Gastrocnemius medialis (tissue), 4 donors: ENCODE measurements around the gene DKC1. TPM values are rescaled to one million over a fixed set of nuclear protein-coding genes. Genes with fewer than 3 reads are reported as not detected.

Source experiments
- ATAC-seq, 2 donors: fragments of 150-250 bp; one replicate each; pipeline ENCODE4 v1.9.1; 2016
- DNase-seq, 2 donors: peaks; one replicate each; pipeline ENCODE4 v3.0.0-alpha.2; 2019
- H3K27ac ChIP-seq, 4 donors: fragments of 200-600 bp; sonication (generic); 1 replicate in 1 of 4; 2 replicates in 3 of 4; pipeline ENCODE4 v1.5.1; 2016 to 2018; ENCODE audit warnings: mild to moderate bottlenecking in 2 of 4, moderate library complexity in 1 of 4
- H3K27me3 ChIP-seq, 3 donors: fragments of 200-600 bp; sonication (generic) in 2 of 3; 1 replicate in 1 of 3; 2 replicates in 2 of 3; pipeline versions ENCODE4 v1.5.1 to v1.6.0; 2016 to 2019; ENCODE audit warnings: mild to moderate bottlenecking in 1 of 3, moderate library complexity in 1 of 3
- H3K36me3 ChIP-seq, 2 donors: fragments of 200-600 bp; sonication (generic) in 1 of 2; one replicate each; pipeline ENCODE4 v1.5.1; 2017 to 2018
- H3K4me1 ChIP-seq, 2 donors: fragments of 200-600 bp; sonication (generic) in 1 of 2; one replicate each; pipeline ENCODE4 v1.5.1; 2016 to 2017; ENCODE audit warnings: mild to moderate bottlenecking in 2 of 2
- H3K4me3 ChIP-seq, 4 donors: fragments of 200-600 bp; sonication (generic) in 3 of 4; 1 replicate in 1 of 4; 2 replicates in 3 of 4; pipeline ENCODE4 v1.5.1; 2016 to 2019; ENCODE audit warnings: mild to moderate bottlenecking in 2 of 4
- H3K9me3 ChIP-seq, 3 donors: fragments of 200-600 bp; sonication (generic) in 2 of 3; 1 replicate in 1 of 3; 2 replicates in 2 of 3; pipeline ENCODE4 v1.5.1; 2016 to 2019
- CTCF ChIP-seq, 5 experiments: fragments of 450-650 bp in 3 of 5; fragments of 200-600 bp in 2 of 5; sonication (generic) in 2 of 5; IDR thresholded peaks in 4 of 5; conservative IDR thresholded peaks in 1 of 5; 1 replicate in 4 of 5; 2 replicates in 1 of 5; pipeline ENCODE4 v1.5.1; 2016 to 2019; ENCODE audit warnings: antibody characterized with exemption in 5 of 5, mild to moderate bottlenecking in 3 of 5, moderate library complexity in 3 of 5
- POLR2A ChIP-seq, 2 donors: fragments of 450-650 bp; IDR thresholded peaks; one replicate each; pipeline ENCODE4 v1.6.1; 2017; ENCODE audit warnings: antibody characterized with exemption in 2 of 2, mild to moderate bottlenecking in 2 of 2, moderate library complexity in 2 of 2
- in situ Hi-C, 4 donors: fragments of 200-750 bp; cut with MboI; loops; one replicate each; pipeline versions ENCODE4 v1.15.0 to v1.8.0; 2017; ENCODE audit warnings: low sequenced_read_pairs in 4 of 4
- intact Hi-C: fragments of 100-400 bp; cut with DNase I; formaldehyde crosslinking; loops from one replicate; pipeline ENCODE4 v1.15.1; 2023; ENCODE audit warnings: low total_unique reads
- total RNA-seq, 4 donors: library from RNA; depleted of rRNA; stranded (reverse); fragments of >200 nt; gene quantifications; one replicate each; pipeline versions ENCODE4 v1.1.0 to v1.2.3, GENCODE V29; 2016

DKC1 gene
- total RNA-seq, 4 donors from 2014 or later: 17.8 to 34.1 (median 21.7) TPM

GRCh38 chrX:154804957-154805695, 42.5 kb downstream of the DKC1 start, which contains the start of gene MPP1:
Gene MPP1, minus strand, starts transcription at chrX:154805485. Its CDS starts 112 bp downstream, at chrX:154805373.
- H3K4me3 ChIP-seq: peak within 1 kb of the TSS; percentile 68 to 92 (median 69)
- peak; percentile 87 to 88 for ATAC-seq
- DNase-seq: peak; percentile 41 to 64
- H3K27me3 ChIP-seq: no peaks in the 10 kb centered on the region
- in situ Hi-C loops (no loop called here), intact Hi-C loops (loop anchor here (2.0 to 10.0 kb wide), 2 partner anchors 42 to 810 kb away; partner anchors contain the start of genes DKC1, SPRY3 and TMLHE)
- H3K4me1 ChIP-seq: peaks cover 0 to 12% of the 10 kb centered on the region in 2 donors
- no peaks in the 10 kb centered on the region for H3K9me3 ChIP-seq
- H3K36me3 ChIP-seq: no peaks in the 10 kb centered on the region
- peak within 1 kb of the TSS; percentile 61 to 83 (median 80) for H3K27ac ChIP-seq
- TF ChIP-seq CTCF (IDR thresholded peaks at IDR 0.05 in 4 of 5, conservative IDR thresholded peaks at IDR 0.05 in 1 of 5): no peak
- TF ChIP-seq POLR2A (IDR thresholded peaks at IDR 0.05): peak in 1 of 2 donors; percentile 41

GRCh38 chrX:154805696-154806091, 43.0 kb downstream of the DKC1 start:
- H3K9me3 ChIP-seq: no peaks in the 10 kb centered on the region
- no peaks in the 10 kb centered on the region for H3K36me3 ChIP-seq
- ATAC-seq: peak; percentile 49 to 50
- no peak for DNase-seq
- in situ Hi-C loops: no loop called here
- intact Hi-C loops: loop anchor here (2.0 to 10.0 kb wide), 2 partner anchors 43 to 809 kb away; partner anchors contain the start of genes DKC1, SPRY3 and TMLHE
- peak overlapping the region; percentile 61 to 83 (median 80) for H3K27ac ChIP-seq
- H3K27me3 ChIP-seq: no peaks in the 10 kb centered on the region
- no peak for TF ChIP-seq CTCF (IDR thresholded peaks at IDR 0.05 in 4 of 5, conservative IDR thresholded peaks at IDR 0.05 in 1 of 5)
- TF ChIP-seq POLR2A (IDR thresholded peaks at IDR 0.05): no peak
- peak overlapping the region; percentile 68 to 92 (median 69) for H3K4me3 ChIP-seq
- H3K4me1 ChIP-seq: peaks cover 0 to 8% of the 10 kb centered on the region in 2 donors

GRCh38 chrX:154806837-154807501, 44.3 kb downstream of the DKC1 start:
- intact Hi-C loops (loop anchor here (10.0 kb wide), 1 partner anchor 808 kb away; the partner anchor contains the start of genes SPRY3 and TMLHE), in situ Hi-C loops (no loop called here)
- peaks cover 0 to 8% of the 10 kb centered on the region in 2 donors for H3K4me1 ChIP-seq

More at GRCh38 chrX:154806837-154807501, 44.3 kb downstream of the DKC1 start:
- H3K9me3 ChIP-seq: no peaks in the 10 kb centered on the region
- H3K27ac ChIP-seq: no peak overlapping the region
- no peak for TF ChIP-seq POLR2A (IDR thresholded peaks at IDR 0.05)
- TF ChIP-seq CTCF (IDR thresholded peaks at IDR 0.05 in 4 of 5, conservative IDR thresholded peaks at IDR 0.05 in 1 of 5): no peak
- ATAC-seq: no peak
- no peak overlapping the region for H3K4me3 ChIP-seq
- no peaks in the 10 kb centered on the region for H3K36me3 ChIP-seq
- DNase-seq: no peak
- H3K27me3 ChIP-seq: no peaks in the 10 kb centered on the region
